Upper lobe of left lung (tissue), 4 donors: ENCODE results near the gene VSTM4.

Experiments
- CTCF ChIP-seq, 6 experiments: fragments of 450-650 bp in 4 of 6; fragments of 200-600 bp in 2 of 6; sonication (generic) in 2 of 6; IDR thresholded peaks; one replicate each; pipeline ENCODE4 v1.5.1; 2016 to 2019; ENCODE audit warnings: antibody characterized with exemption in 6 of 6
- EP300 ChIP-seq, 4 donors: sonication (generic); formaldehyde crosslinking; IDR thresholded peaks; one replicate each; pipeline ENCODE4 v1.5.1; 2017; ENCODE audit warnings: antibody characterized with exemption in 4 of 4, control low read depth in 2 of 4
- POLR2A ChIP-seq, 4 donors: fragments of 450-650 bp; IDR thresholded peaks; one replicate each; pipeline ENCODE4 v1.5.1; 2016 to 2017; ENCODE audit warnings: antibody characterized with exemption in 4 of 4, mild to moderate bottlenecking in 2 of 4
- POLR2AphosphoS5 ChIP-seq, 2 donors: sonication (generic); formaldehyde crosslinking; IDR thresholded peaks; one replicate each; pipeline ENCODE4 v1.5.1; 2017; ENCODE audit warnings: antibody characterized with exemption in 2 of 2

GRCh38 chr10:49119746-49120145 is 4.4 kb upstream of the VSTM4 start:
- TF ChIP-seq CTCF (IDR thresholded peaks at IDR 0.05) (no peak), EP300 (IDR thresholded peaks at IDR 0.05) (no peak), POLR2AphosphoS5 (IDR thresholded peaks at IDR 0.05) (no peak), POLR2A (IDR thresholded peaks at IDR 0.05) (no peak)
